ENCODE measurements around the gene PNPLA8. TPM values are rescaled to one million over a fixed set of nuclear protein-coding genes. Genes with fewer than 3 reads are reported as not detected.

Gene PNPLA8
- total RNA-seq, result 29.7 TPM

GRCh38 chr7:108525985-108526767 is at the start of gene PNPLA8:
Gene PNPLA8 (minus strand): TSS chr7:108526135. CDS start chr7:108515491, 10,644 bp downstream.

GRCh38 chr7:108569381-108570145 is 43.6 kb upstream of the PNPLA8 start, which contains the start of the genes DNAJB9 and THAP5:
Gene DNAJB9 (plus strand): TSS chr7:108569874. CDS start chr7:108571727, 1,853 bp downstream.
Gene THAP5 (minus strand): TSS chr7:108569706. CDS start chr7:108569569, 137 bp downstream.

DNA sequence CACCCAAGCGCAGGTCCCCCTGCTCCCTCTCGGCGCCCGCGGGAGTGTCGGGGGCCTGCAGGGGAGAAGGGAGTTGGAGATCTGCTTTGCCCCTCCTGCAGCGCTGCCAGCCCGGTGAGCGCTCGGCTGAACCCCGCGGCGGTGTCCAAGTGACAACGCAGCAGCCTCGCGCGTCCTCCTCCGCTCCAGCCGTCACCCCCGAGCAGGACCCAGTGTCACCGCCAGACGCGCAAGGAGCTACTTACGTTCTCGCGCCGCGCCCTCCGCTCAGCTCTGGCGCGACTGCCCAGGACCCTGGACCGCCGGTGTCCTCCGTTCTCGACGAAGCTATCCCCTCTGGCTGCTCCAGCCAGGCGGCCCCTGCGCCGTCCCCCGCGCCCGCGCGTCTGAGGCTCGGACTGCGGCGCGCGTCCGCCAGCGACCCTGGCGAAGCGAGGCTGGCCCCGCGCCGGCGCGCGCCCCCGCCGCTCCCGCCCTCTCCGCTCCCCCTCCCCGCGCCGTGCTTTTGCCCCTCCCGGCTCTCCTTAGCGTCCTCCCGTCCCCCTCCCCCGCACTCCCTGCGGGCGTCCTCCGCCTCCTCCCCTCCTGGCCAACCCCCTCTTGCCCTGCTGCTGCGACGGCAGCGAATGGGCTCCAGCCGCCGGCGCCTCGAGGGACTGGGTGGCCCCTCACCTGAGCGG is 69.8 kb downstream of the PNPLA8 start, which contains the start of gene NRCAM:
Gene NRCAM (minus strand): TSS at position 439 of the 680 bp plus-strand sequence. CDS start 216,372 bp downstream, outside the sequence.

Other genes with a start within 250 kb of the PNPLA8 start
- gene NRCAM, start 69.7 kb downstream of the PNPLA8 start, total RNA-seq, result 17.8 TPM
- 28.8 TPM for gene THAP5, start 43.6 kb upstream of the PNPLA8 start, total RNA-seq
- gene DNAJB9, start 43.7 kb upstream of the PNPLA8 start, total RNA-seq, result 48.8 TPM

Data from metanephros (tissue), 1 donor.